Stimulated activated CD8-positive, alpha-beta memory T cell treated with anti-CD3 and anti-CD28 coated beads, Interleukin-12 subunit alpha, Interleukin-12 subunit beta, amount 100 ng/mL, for 1 hour (primary cell): ENCODE data around the gene JAG2.
"Not testable (repeated sequence)": the region's sequence is repeated elsewhere in the genome, so short reads cannot be mapped to it uniquely, and the experiment has no call there.

Experiments
- DNase-seq: peaks from one replicate; pipeline ENCODE4 v3.0.0-alpha.2; 2020; ENCODE audit warnings: low read depth

The JAG2 gene

GRCh38 chr14:105117710-105118385, 50.7 kb downstream of the JAG2 start:
- DNase-seq = no peak

GRCh38 chr14:105117257-105117646, 51.3 kb downstream of the JAG2 start:
- no peak for DNase-seq

- DNase-seq = no peak
Measured at GRCh38 chr14:105116451-105117256, 51.9 kb downstream of the JAG2 start.

GRCh38 chr14:105109243-105109642, 59.3 kb downstream of the JAG2 start:
- DNase-seq = not testable (repeated sequence)

GRCh38 chr14:105108516-105108864, 60.1 kb downstream of the JAG2 start:
- no peak for DNase-seq

- DNase-seq = no peak
Measured at GRCh38 chr14:105107781-105108515, 60.6 kb downstream of the JAG2 start.

- no peak for DNase-seq
Measured at GRCh38 chr14:105107351-105107750, 61.2 kb downstream of the JAG2 start.

GRCh38 chr14:105105158-105105557, 63.4 kb downstream of the JAG2 start:
- no peak for DNase-seq

GRCh38 chr14:105102893-105103292, 65.7 kb downstream of the JAG2 start:
- no peak for DNase-seq

GRCh38 chr14:105102361-105102870, 66.2 kb downstream of the JAG2 start:
- DNase-seq = no peak

GRCh38 chr14:105100910-105101309, 67.7 kb downstream of the JAG2 start:
- DNase-seq = no peak

GRCh38 chr14:105099778-105100177, 68.8 kb downstream of the JAG2 start:
- DNase-seq = no peak

- no peak for DNase-seq
Measured at GRCh38 chr14:105098316-105098715, 70.3 kb downstream of the JAG2 start.

GRCh38 chr14:105097794-105098127, 70.8 kb downstream of the JAG2 start:
- no peak for DNase-seq

GRCh38 chr14:105096206-105096875, 72.2 kb downstream of the JAG2 start:
- no peak for DNase-seq

- no peak for DNase-seq
Measured at GRCh38 chr14:105095236-105095805, 73.3 kb downstream of the JAG2 start.

GRCh38 chr14:105094193-105094907, 74.2 kb downstream of the JAG2 start:
- DNase-seq = no peak

- DNase-seq = peak; percentile 39
Measured at GRCh38 chr14:105093431-105094192, 75.0 kb downstream of the JAG2 start.

GRCh38 chr14:105093038-105093430, 75.5 kb downstream of the JAG2 start:
- DNase-seq = peak; percentile 47
